ENCODE results near the gene TBC1D25. TPM values are rescaled to one million over a fixed set of nuclear protein-coding genes. Genes with fewer than 3 reads are reported as not detected.
A peak's percentile ranks its signal among the peaks of the same experiment; 100 is the strongest.

TBC1D25 gene
- total and polyA plus RNA-seq, 7 donors = 5.8 to 14.6 (median 10.4) TPM

GRCh38 chrX:48584698-48585097 is 45.2 kb downstream of the TBC1D25 start:
- H3K4me1 ChIP-seq = no peaks in the 10 kb centered on the region
- H3K9me3 ChIP-seq = no peaks in the 10 kb centered on the region
- no peaks in the 10 kb centered on the region for H3K36me3 ChIP-seq
- H3K4me3 ChIP-seq = no peak overlapping the region
- TF ChIP-seq POLR2A (IDR thresholded peaks at IDR 0.05) (no peak), CTCF (IDR thresholded peaks at IDR 0.05) (no peak), POLR2AphosphoS5 (IDR thresholded peaks at IDR 0.05) (no peak), EP300 (IDR thresholded peaks at IDR 0.05) (no peak)
- H3K27ac ChIP-seq = no peak overlapping the region
- DNase-seq = no peak
- 59 to 65% methylated on average over 2 of the region's 2 CpGs for WGBS, 2 donors
- intact Hi-C loops (cut with DNase I) = no loop called here
- H3K27me3 ChIP-seq = no peaks in the 10 kb centered on the region

- no peaks in the 10 kb centered on the region for H3K4me1 ChIP-seq
- no peaks in the 10 kb centered on the region for H3K36me3 ChIP-seq
- no peak overlapping the region for H3K4me3 ChIP-seq
- WGBS, 2 donors = 70 to 81% methylated on average over 13 of the region's 13 CpGs
- H3K27me3 ChIP-seq = no peaks in the 10 kb centered on the region
- H3K9me3 ChIP-seq = no peaks in the 10 kb centered on the region
- DNase-seq = no peak
- no peak overlapping the region for H3K27ac ChIP-seq
- intact Hi-C loops (cut with DNase I) = no loop called here
- TF ChIP-seq POLR2A (IDR thresholded peaks at IDR 0.05) (no peak), CTCF (IDR thresholded peaks at IDR 0.05) (no peak), POLR2AphosphoS5 (IDR thresholded peaks at IDR 0.05) (no peak), EP300 (IDR thresholded peaks at IDR 0.05) (no peak)
Measured at GRCh38 chrX:48589482-48590162, 50.1 kb downstream of the TBC1D25 start.

DNA sequence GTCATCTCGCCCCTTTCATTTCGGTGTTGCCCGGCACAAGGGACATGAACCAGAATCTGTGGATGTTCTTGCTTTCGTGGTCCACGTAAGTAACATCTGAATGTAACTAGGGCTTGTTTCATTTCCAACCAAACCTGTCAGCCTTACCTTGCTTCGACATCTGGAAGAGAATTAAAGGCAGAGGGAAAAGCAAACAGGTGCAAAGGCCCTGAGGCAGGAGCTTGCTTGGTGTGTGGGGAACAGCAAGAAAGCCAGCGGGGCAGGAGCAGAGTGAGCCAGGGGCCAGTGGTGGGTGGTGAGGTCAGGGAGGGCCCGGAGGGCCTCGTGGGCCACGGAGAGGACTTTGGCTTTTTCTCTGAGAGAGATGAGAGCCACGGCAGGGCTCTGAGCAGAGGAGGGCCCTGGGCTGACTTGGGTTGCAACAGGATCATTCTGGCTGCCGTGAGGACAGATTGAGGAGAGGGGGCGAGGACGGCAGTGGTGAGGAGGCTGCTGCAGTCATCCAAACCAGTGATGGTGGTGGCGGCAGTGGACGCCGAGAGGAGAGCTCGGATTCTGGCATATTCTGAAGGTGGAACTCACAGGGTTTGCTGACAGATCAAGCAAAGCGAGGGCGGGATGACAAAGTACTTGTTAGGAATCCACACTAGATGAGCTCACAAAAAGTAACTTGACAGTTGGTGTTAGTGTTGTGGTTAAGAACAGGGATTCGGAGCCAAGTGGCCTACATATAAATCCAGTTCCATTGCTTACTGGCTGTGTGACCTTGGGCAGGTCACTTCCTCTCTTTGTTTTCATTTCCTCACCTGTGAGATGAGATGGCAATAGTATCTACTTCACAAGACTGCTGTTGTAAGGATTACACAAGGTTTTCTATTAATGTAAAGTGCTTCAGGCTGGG is 50.9 kb downstream of the TBC1D25 start:
- Histone ChIP-seq H3K27me3 (no peaks in the 10 kb centered on the region), H3K27ac (peak overlapping the region in 2 of 4 donors; percentile 4 to 60), H3K4me1 (no peaks in the 10 kb centered on the region), H3K4me3 (no peak overlapping the region), H3K36me3 (no peaks in the 10 kb centered on the region), H3K9me3 (no peaks in the 10 kb centered on the region)
- DNase-seq = no peak
- intact Hi-C loops (cut with DNase I) = no loop called here
- TF ChIP-seq EP300 (IDR thresholded peaks at IDR 0.05) (no peak), POLR2A (IDR thresholded peaks at IDR 0.05) (no peak), CTCF (IDR thresholded peaks at IDR 0.05) (no peak), POLR2AphosphoS5 (IDR thresholded peaks at IDR 0.05) (no peak)
- WGBS, 2 donors = 91 to 92% methylated on average over 21 of the region's 21 CpGs

DNA sequence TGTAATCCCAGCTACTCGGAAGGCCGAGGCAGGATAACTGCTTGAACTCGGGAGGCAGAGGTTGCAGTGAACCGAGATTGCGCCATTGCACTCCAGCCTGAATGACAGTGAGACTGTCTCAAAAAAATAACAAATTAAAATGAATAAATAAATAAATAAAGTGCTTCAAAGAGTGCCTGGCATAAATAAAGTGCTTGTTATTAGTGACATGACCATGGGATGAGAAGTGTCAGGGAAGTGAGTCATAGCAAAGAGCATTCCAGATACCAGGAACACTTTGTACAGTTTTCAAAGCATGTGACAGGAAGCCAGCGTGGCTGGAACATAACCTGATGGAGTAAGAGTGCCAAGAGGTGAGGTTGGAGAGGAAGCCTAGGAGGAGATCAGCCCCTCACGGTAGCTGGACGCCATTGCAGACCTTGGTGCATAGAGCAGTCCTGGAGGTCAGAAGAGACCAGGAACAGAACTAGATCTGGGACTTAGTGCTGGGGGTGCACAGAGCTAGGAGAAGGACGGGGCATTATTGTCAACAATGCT is 51.8 kb downstream of the TBC1D25 start:
- no peaks in the 10 kb centered on the region for H3K27me3 ChIP-seq
- TF ChIP-seq CTCF (IDR thresholded peaks at IDR 0.05) (no peak), EP300 (IDR thresholded peaks at IDR 0.05) (peak in 1 of 4 donors; percentile 12), POLR2A (IDR thresholded peaks at IDR 0.05) (no peak), POLR2AphosphoS5 (IDR thresholded peaks at IDR 0.05) (peak in 2 of 4 donors; percentile 33 to 60)
- 77% methylated on average over 9 of the region's 9 CpGs for WGBS, 2 donors
- no peaks in the 10 kb centered on the region for H3K36me3 ChIP-seq
- no peaks in the 10 kb centered on the region for H3K9me3 ChIP-seq
- intact Hi-C loops (cut with DNase I) = no loop called here
- H3K4me1 ChIP-seq = no peaks in the 10 kb centered on the region
- DNase-seq = no peak
- H3K27ac ChIP-seq = peak overlapping the region in 2 of 4 donors; percentile 4 to 60
- no peak overlapping the region for H3K4me3 ChIP-seq
